Heart left ventricle (tissue), 16 donors: ENCODE data around the gene FXR2. TPM values are rescaled to one million over a fixed set of nuclear protein-coding genes. Genes with fewer than 3 reads are reported as not detected.
A peak's percentile ranks its signal among the peaks of the same experiment; 100 is the strongest.

ENCODE experiments used
- ATAC-seq, 4 donors: fragments of 200-7000 bp; cut with Tn5 transposase; one replicate each; pipeline ENCODE4 v1.9.1; 2020 to 2022; ENCODE audit warnings: moderate library complexity in 4 of 4, mild to moderate bottlenecking in 3 of 4, moderate number of reproducible peaks in 1 of 4
- DNase-seq, 5 donors: peaks; one replicate each; pipeline ENCODE4 v3.0.0-alpha.2; 2020
- H3K27ac ChIP-seq, 12 donors: fragments of 200-600 bp; sonication (generic) in 4 of 12; one replicate each; pipeline versions ENCODE4 v1.5.0 to v1.8.0; 2016 to 2022; ENCODE audit warnings: mild to moderate bottlenecking in 2 of 12
- H3K27me3 ChIP-seq, 9 donors: fragments of 200-600 bp; sonication (generic) in 2 of 9; one replicate each; pipeline versions ENCODE4 v1.5.1 to v1.8.0; 2016 to 2022; ENCODE audit warnings: mild to moderate bottlenecking in 3 of 9
- H3K36me3 ChIP-seq, 9 donors: fragments of 200-600 bp; sonication (generic) in 2 of 9; one replicate each; pipeline versions ENCODE4 v1.5.0 to v1.8.0; 2018 to 2022; ENCODE audit warnings: mild to moderate bottlenecking in 2 of 9
- H3K4me1 ChIP-seq, 12 donors: fragments of 200-600 bp; sonication (generic) in 4 of 12; one replicate each; pipeline versions ENCODE4 v1.5.0 to v1.8.0; 2016 to 2022; ENCODE audit warnings: mild to moderate bottlenecking in 3 of 12
- H3K4me3 ChIP-seq, 12 donors: fragments of 200-600 bp; sonication (generic) in 4 of 12; one replicate each; pipeline versions ENCODE4 v1.5.0 to v1.8.0; 2017 to 2022; ENCODE audit warnings: mild to moderate bottlenecking in 9 of 12, moderate library complexity in 4 of 12
- H3K9me3 ChIP-seq, 12 donors: fragments of 200-600 bp; sonication (generic) in 4 of 12; one replicate each; pipeline versions ENCODE4 v1.5.0 to v1.8.0; 2016 to 2022; ENCODE audit warnings: mild to moderate bottlenecking in 1 of 12
- CTCF ChIP-seq, 12 donors: fragments of 200-600 bp; sonication (generic) in 4 of 12; IDR thresholded peaks; one replicate each; pipeline versions ENCODE4 v1.5.0 to v1.8.0; 2018 to 2022; ENCODE audit warnings: antibody characterized with exemption in 12 of 12, mild to moderate bottlenecking in 5 of 12
- POLR2A ChIP-seq, 2 donors: fragments of 450-650 bp; IDR thresholded peaks; one replicate each; pipeline ENCODE4 v1.6.1; 2017; ENCODE audit warnings: antibody characterized with exemption in 2 of 2, mild to moderate bottlenecking in 2 of 2, moderate library complexity in 2 of 2
- whole genome bisulfite sequencing, 4 donors: extraction: QIAGEN DNeasy Blood & Tissue Kit in 2 of 4; methylation state at CpG; one replicate each; pipeline versions ENCODE4 v1.1.5 to v1.1.7; 2013 to 2018; 5-methylcytosine and 5-hydroxymethylcytosine counted together
- intact Hi-C, 10 donors: fragments of 100-400 bp; cut with DNase I; formaldehyde crosslinking; loops; one replicate each; pipeline versions ENCODE4 v1.11.1 to v1.14.2; 2022
- polyA plus RNA-seq, 2 donors: library from polyadenylated mRNA; stranded (reverse); fragments of 200-250 nt; gene quantifications; one replicate each; pipeline ENCODE4 v1.2.3, GENCODE V29; 2013
- total RNA-seq, 9 donors: library from RNA; depleted of rRNA in 2 of 9; stranded (reverse); fragments of >200 nt in 2 of 9; fragmentation: NEBNext Ultra II Directional in 3 of 9; extraction: Animal tissue kit (Norgen Biotek cat#: 25700) in 3 of 9; gene quantifications; one replicate each; pipeline versions ENCODE4 v1.1.0 to v1.2.4, GENCODE V29; 2016 to 2023
- donor health status: ischemic (EF 13 %, LVEDD 7.1; RV severe dilation, severe dysfunction).
- donor health status: healthy with polysubstance abuse.
- donor health status: DM: no; HTN: yes; CAD: no.
- donor health status: DM: no; HTN: no; CAD: no.
- donor health status: ischemic (EF 25% LVEDD 6.9; RV normal size, moderate dysfunction).
- donor health status: ischemic (EF 25% LVEDD 5.7; RV mildly dilated, moderate dysfunction).
- donor health status: healthy.
- donor health status: DM: yes; HTN: yes; CAD: no.
- donor health status: ischemic (EF 35%, LVEDD 5.7; RV mildly dilated, moderate dysfunction).
- donor health status: nonischemic (EF 11% LVEDD 7.7; RV severe dilation, severe dysfunction).
- donor health status: DM: yes; HTN: yes; CAD: no.
- donor health status: PGD.
- donor health status: ischemic (EF 29% LVEDD 5.4; RV normal size, mild dysfunction).
- donor health status: nonischemic (EF 23%, LVEDD 6.1; RV moderate dilation, normal function).

The FXR2 gene
- total and polyA plus RNA-seq, 11 donors = 68.0 to 123 (median 98.6) TPM

DNA sequence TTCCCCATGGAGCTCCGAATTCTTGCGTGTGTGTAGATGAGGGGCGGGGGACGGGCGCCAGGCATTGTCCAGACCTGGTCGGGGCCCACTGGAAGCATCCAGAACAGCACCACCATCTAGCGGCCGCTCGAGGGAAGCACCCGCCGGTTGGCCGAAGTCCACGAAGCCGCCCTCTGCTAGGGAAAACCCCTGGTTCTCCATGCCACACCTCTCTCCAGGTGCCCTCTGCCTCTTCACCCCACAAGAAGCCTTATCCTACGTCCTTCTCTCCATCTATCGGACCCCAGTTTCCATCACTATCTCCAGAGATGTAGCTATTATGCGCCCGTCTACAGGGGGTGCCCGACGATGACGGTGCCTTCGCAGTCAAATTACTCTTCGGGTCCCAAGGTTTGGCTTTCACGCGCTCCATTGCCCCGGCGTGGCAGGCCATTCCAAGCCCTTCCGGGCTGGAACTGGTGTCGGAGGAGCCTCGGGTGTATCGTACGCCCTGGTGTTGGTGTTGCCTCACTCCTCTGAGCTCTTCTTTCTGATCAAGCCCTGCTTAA, 53.6 kb downstream of the FXR2 start:
- Histone ChIP-seq H3K27ac (peak overlapping the region; percentile 80 to 98 (median 94)), H3K4me1 (peaks cover 11 to 75% (median 57%) of the 10 kb centered on the region in 12 donors), H3K9me3 (no peaks in the 10 kb centered on the region), H3K36me3 (peaks cover 0 to 32% (median 31%) of the 10 kb centered on the region in 9 donors), H3K4me3 (peak overlapping the region; percentile 58 to 98 (median 93)), H3K27me3 (no peaks in the 10 kb centered on the region)
- DNase-seq (peak; percentile 90 to 94 (median 92)), ATAC-seq (peak; percentile 67 to 80 (median 77))
- 0 to 1% (median 1%) methylated on average over 27 to 32 of the region's 32 CpGs for WGBS, 4 donors
- no peak for TF ChIP-seq POLR2A (IDR thresholded peaks at IDR 0.05)
- TF ChIP-seq CTCF (IDR thresholded peaks at IDR 0.05) = peak; percentile 78 to 90 (median 86)
- intact Hi-C loops = loop anchor here (1.0 to 10.0 kb wide), 12 partner anchors 11 to 209 kb away; partner anchors contain the start of genes KCTD11 (in 3 of the 10), FGF11 (in 2 of the 10), TMEM102 (in 2 of the 10) and TMEM95 (in 2 of the 10)

DNA sequence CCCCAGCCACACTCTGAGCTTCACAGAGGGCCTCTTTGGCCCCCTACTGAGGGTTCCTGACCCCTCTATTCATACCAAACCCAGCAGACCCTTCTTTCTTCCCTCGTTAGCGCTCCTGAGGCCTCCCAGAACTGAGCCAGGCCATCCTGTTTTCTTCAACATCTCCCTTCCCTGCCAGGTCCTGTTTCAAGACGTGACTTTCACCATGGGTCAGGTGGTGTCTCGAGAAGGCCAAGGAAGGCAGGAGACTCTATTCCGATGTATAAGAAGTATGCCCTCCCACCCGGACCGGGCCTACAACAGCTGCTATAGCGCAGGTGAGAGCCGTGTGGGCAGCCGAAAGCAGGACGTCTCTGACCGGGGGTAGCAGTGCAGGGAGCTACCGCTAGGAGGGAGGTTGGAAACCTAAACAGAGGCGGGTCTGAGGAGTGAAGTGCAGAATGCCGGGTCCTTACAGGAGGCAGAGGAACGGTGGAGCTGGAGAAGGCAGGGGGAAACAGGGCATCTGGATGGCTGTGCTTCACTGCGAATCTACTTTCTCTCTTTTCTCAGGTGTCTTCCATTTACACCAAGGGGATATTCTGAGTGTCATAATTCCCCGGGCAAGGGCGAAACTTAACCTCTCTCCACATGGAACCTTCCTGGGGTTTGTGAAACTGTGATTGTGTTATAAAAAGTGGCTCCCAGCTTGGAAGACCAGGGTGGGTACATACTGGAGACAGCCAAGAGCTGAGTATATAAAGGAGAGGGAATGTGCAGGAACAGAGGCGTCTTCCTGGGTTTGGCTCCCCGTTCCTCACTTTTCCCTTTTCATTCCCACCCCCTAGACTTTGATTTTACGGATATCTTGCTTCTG, 54.3 kb downstream of the FXR2 start:
- Histone ChIP-seq H3K9me3 (no peaks in the 10 kb centered on the region), H3K36me3 (peaks cover 0 to 25% (median 24%) of the 10 kb centered on the region in 9 donors), H3K27me3 (no peaks in the 10 kb centered on the region), H3K4me3 (peak overlapping the region in 10 of 12 donors; percentile 58 to 98 (median 93)), H3K4me1 (peaks cover 11 to 75% (median 57%) of the 10 kb centered on the region in 12 donors), H3K27ac (peak overlapping the region in 11 of 12 donors; percentile 90 to 98 (median 94))
- 29 to 39% (median 38%) methylated on average over 22 of the region's 22 CpGs for WGBS, 4 donors
- intact Hi-C loops = loop anchor here (1.0 to 10.0 kb wide), 12 partner anchors 12 to 208 kb away; partner anchors contain the start of genes KCTD11 (in 3 of the 10), FGF11 (in 2 of the 10), TMEM102 (in 2 of the 10) and TMEM95 (in 2 of the 10)
- no peak for TF ChIP-seq POLR2A (IDR thresholded peaks at IDR 0.05)
- peak in 10 of 12 donors; percentile 25 to 66 (median 42) for TF ChIP-seq CTCF (IDR thresholded peaks at IDR 0.05)
- ATAC-seq = peak; percentile 21 to 45 (median 38)
- peak in 4 of 5 donors; percentile 59 to 76 (median 74) for DNase-seq

DNA sequence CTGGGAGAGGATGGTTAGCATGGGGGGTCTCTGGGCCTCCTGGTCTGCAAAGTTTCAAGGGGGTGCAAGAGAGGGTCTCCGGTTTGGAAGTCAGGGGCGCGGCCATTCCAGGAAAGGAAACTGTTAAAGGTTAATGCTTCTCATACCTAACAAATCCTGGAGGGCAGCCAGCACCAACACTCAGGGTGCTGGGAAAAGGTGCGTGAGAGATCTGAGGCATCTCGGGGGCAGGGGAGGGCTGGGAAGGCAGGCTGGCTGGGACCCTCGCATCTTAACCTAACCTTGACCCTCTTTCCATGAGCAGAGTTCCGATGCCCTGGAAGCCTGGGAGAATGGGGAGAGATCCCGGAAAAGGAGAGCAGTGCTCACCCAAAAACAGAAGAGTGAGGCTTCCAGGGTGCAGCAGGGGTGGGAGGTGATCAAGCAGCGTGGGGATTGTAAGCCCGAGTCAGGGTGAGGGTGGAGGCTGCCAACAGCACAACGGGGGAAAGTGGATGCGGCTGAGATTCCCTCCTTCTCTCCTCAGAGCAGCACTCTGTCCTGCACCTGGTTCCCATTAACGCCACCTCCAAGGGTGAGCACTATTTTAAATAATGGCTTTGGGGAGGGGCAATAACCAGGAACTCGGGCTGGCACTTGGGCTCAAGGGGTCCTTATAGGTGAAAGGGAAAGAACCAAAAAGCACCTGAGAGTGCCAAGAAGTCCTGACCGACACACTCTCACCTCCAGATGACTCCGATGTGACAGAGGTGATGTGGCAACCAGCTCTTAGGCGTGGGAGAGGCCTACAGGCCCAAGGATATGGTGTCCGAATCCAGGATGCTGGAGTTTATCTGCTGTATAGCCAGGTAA, 55.2 kb downstream of the FXR2 start:
- intact Hi-C loops = loop anchor here (2.0 to 10.0 kb wide), 11 partner anchors 37 to 207 kb away; partner anchors contain the start of genes KCTD11 (in 5 of the 10), TMEM95 (in 4 of the 10), FGF11 (in 2 of the 10) and TMEM102 (in 2 of the 10)
- peak overlapping the region; percentile 86 to 98 (median 94) for H3K27ac ChIP-seq
- DNase-seq (no peak), ATAC-seq (no peak)
- H3K4me1 ChIP-seq = peaks cover 11 to 72% (median 57%) of the 10 kb centered on the region in 12 donors
- no peaks in the 10 kb centered on the region for H3K27me3 ChIP-seq
- H3K4me3 ChIP-seq = peak overlapping the region in 10 of 12 donors; percentile 29 to 98 (median 93)
- no peaks in the 10 kb centered on the region for H3K9me3 ChIP-seq
- TF ChIP-seq CTCF (IDR thresholded peaks at IDR 0.05) = no peak
- no peak for TF ChIP-seq POLR2A (IDR thresholded peaks at IDR 0.05)
- peaks cover 0 to 17% (median 15%) of the 10 kb centered on the region in 9 donors for H3K36me3 ChIP-seq
- WGBS, 4 donors = 75 to 82% (median 81%) methylated on average over 18 of the region's 18 CpGs
